Raji (cell line): ENCODE results near the gene CREB3L2.

Source experiments
- POLR2A ChIP-seq: IDR thresholded peaks from 2 replicates; pipeline ENCODE4 v1.6.1; 2011; ENCODE audit warnings: low read depth, low read length, control low read depth; ENCODE audit not compliant: insufficient read depth

CREB3L2 gene

GRCh38 chr7:137873524-137873923 is 128.4 kb downstream of the CREB3L2 start:
- TF ChIP-seq POLR2A = no peak

- TF ChIP-seq POLR2A = no peak
These were observed 130.5 kb downstream of the CREB3L2 start for GRCh38 chr7:137871170-137871915.

GRCh38 chr7:137870684-137871083 is 131.2 kb downstream of the CREB3L2 start:
- no peak for TF ChIP-seq POLR2A

- no peak for TF ChIP-seq POLR2A
These were observed 131.8 kb downstream of the CREB3L2 start for GRCh38 chr7:137870078-137870477.

GRCh38 chr7:137869260-137869659 is 132.6 kb downstream of the CREB3L2 start:
- TF ChIP-seq POLR2A = no peak

- TF ChIP-seq POLR2A = no peak
These were observed 134.6 kb downstream of the CREB3L2 start for GRCh38 chr7:137867289-137867688.

- TF ChIP-seq POLR2A = no peak
These were observed 136.1 kb downstream of the CREB3L2 start for GRCh38 chr7:137865764-137866163.

- TF ChIP-seq POLR2A = no peak
These were observed 138.9 kb downstream of the CREB3L2 start for GRCh38 chr7:137862964-137863363.

GRCh38 chr7:137862358-137862757 is 139.5 kb downstream of the CREB3L2 start:
- TF ChIP-seq POLR2A = no peak

GRCh38 chr7:137860542-137860941 is 141.3 kb downstream of the CREB3L2 start:
- TF ChIP-seq POLR2A = no peak

- no peak for TF ChIP-seq POLR2A
These were observed 148.8 kb downstream of the CREB3L2 start for GRCh38 chr7:137853053-137853452.

- no peak for TF ChIP-seq POLR2A
These were observed 149.8 kb downstream of the CREB3L2 start for GRCh38 chr7:137852108-137852507.

- TF ChIP-seq POLR2A = no peak
These were observed 150.6 kb downstream of the CREB3L2 start for GRCh38 chr7:137850972-137851945.

GRCh38 chr7:137850571-137850970 is 151.3 kb downstream of the CREB3L2 start:
- no peak for TF ChIP-seq POLR2A

GRCh38 chr7:137848095-137848494 is 153.8 kb downstream of the CREB3L2 start:
- no peak for TF ChIP-seq POLR2A

- no peak for TF ChIP-seq POLR2A
These were observed 154.3 kb downstream of the CREB3L2 start for GRCh38 chr7:137847568-137848050.
